NCI-H446 (cell line): ENCODE results near the gene AP2A1.

ENCODE experiments used
- DNase-seq, 2 experiments: peaks; one replicate each; lab custom pipeline; 2025; lab: John Stamatoyannopoulos, UW

The AP2A1 gene

DNA sequence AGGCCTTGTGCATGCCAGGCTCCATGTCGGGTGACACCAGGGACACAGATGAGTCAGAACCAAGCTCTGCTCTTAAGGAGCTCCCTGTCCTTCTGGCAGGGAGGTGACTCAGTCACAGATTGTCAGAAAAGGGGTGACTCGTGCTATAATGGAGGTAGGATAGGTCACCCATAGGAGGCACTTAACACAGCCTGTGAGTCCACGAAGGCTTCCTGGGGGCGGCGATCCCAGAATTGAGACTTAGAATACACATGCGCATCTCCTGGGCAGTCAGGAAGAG, 26.7 kb downstream of the AP2A1 start:
- no peak for DNase-seq

- DNase-seq = no peak
Observed at GRCh38 chr19:49795615-49796014, 28.8 kb downstream of the AP2A1 start.

DNA sequence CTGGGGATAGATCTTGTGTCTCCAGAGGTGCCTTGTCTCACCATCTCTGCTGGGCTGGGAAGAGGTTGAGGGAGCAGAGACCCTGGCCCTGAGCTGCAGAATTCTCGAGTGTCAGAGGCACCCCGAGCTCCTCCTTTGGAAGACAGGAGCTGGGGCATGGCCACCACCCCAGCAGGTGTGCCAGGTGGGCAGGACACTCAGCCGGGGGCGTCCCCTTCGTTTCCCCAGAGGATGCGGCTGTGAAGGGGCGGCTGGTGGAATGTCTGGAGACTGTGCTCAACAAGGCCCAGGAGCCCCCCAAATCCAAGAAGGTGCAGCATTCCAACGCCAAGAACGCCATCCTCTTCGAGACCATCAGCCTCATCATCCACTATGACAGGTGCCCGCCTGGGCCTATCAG, 31.8 kb downstream of the AP2A1 start:
- no peak for DNase-seq

DNA sequence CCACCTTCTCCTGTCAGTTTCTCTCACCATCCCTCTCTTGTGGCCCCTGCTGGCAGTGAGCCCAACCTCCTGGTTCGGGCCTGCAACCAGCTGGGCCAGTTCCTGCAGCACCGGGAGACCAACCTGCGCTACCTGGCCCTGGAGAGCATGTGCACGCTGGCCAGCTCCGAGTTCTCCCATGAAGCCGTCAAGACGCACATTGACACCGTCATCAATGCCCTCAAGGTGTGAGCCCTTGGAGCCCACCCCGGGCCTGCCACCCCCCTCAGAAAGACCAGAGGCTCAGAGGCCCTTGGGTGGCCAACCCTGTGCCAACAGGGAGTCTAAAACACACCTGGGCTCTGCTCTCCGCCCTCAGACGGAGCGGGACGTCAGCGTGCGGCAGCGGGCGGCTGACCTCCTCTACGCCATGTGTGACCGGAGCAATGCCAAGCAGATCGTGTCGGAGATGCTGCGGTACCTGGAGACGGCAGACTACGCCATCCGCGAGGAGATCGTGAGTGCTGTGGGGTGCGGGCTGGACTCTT, 32.5 kb downstream of the AP2A1 start:
- no peak for DNase-seq

DNA sequence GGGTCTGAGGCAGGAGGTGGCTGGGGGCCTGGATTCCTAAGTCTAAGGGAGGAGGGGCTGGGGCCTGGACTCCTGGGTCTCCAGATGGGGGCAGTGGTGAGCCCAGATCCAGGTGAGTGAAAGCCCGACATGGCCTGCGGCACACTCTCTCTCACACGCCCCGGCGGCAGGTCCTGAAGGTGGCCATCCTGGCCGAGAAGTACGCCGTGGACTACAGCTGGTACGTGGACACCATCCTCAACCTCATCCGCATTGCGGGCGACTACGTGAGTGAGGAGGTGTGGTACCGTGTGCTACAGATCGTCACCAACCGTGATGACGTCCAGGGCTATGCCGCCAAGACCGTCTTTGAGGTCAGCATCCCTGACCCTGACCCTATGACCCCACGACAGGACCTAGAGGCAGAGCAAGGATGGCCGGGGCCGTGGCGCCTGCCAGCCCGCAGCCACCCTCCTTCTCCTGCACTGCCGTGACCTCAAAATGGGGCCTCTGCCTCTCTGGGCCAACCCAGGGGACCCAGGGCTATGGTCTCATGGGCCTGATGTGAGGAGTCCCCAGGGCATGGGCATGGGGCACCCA, 33.1 kb downstream of the AP2A1 start:
- DNase-seq = no peak

DNA sequence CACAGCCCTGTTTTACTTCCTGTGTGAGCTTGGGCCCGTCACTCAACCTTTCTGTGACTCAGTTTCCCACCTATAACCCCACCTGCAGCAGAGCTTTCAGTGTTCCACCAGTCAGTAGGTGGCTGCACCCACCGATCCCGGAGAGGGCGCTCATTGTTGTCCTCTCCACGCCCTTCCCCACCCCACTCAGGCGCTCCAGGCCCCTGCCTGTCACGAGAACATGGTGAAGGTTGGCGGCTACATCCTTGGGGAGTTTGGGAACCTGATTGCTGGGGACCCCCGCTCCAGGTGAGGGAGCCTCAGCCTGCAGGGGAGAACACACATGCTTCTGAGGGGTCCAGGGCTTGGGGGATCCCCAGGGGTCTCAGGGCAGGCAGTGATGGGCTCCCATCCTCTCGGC, 34.0 kb downstream of the AP2A1 start:
- no peak for DNase-seq

GRCh38 chr19:49801401-49801888, 34.6 kb downstream of the AP2A1 start:
- no peak for DNase-seq

GRCh38 chr19:49801966-49802661, 35.3 kb downstream of the AP2A1 start:
- peak; percentile 31 to 79 for DNase-seq

DNA sequence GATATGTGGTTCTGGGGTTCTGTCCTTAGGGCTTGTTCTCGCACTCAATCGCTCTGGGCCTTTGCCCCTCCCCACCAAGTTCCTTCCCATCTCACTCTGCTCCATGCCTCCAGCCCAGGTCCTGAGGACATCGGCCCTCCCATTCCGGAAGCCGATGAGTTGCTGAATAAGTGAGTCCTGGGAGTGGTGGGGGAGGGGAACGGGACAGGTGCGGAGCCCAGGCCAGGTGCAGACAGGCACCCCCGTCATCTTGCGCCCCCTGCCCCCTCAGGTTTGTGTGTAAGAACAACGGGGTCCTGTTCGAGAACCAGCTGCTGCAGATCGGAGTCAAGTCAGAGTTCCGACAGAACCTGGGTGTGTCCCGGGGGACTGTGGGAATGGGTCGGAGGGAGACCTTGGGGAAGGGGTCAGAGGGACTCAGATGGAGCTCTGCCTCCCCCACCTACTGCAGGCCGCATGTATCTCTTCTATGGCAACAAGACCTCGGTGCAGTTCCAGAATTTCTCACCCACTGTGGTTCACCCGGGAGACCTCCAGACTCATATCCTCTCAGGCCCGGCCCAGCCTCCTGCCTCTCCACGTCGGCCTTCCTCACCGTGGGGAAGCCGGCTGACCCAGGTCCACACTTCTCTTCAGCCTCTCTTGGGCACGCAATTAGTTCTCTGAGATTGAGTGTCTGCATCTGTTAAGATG, 36.2 kb downstream of the AP2A1 start:
- no peak for DNase-seq

GRCh38 chr19:49803529-49803856, 36.7 kb downstream of the AP2A1 start:
- DNase-seq = no peak

DNA sequence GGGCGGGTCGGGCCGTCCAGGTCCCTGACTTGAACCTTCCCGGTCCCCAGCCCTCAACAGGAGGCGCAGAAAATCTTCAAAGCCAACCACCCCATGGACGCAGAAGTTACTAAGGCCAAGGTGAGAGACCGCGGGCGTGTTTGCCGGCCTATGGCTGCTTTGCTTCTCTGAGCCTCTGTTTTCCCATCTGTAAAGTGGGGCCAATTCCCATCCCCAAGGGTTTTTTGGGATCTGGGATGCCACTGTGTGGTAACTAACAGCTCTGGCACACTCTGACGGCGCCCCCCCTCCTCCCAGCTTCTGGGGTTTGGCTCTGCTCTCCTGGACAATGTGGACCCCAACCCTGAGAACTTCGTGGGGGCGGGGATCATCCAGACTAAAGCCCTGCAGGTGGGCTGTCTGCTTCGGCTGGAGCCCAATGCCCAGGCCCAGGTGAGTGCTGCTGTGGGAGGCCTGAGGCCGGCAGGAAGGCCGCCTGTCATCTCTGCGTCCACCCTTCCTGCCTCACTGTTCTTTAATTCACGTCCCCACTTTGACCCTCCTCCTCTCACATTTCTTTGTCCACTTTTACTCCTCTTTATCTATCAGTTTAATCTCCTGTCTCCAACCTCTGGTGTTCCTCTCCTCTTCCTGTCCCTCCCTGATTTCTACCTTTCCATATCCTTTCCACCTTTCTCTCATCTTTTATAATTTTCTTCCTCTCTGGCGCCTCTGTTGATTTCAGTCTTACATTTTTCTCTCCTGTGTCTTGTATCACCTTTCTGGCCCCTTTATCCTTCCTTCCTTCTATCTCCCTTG, 39.2 kb downstream of the AP2A1 start:
- no peak for DNase-seq

DNA sequence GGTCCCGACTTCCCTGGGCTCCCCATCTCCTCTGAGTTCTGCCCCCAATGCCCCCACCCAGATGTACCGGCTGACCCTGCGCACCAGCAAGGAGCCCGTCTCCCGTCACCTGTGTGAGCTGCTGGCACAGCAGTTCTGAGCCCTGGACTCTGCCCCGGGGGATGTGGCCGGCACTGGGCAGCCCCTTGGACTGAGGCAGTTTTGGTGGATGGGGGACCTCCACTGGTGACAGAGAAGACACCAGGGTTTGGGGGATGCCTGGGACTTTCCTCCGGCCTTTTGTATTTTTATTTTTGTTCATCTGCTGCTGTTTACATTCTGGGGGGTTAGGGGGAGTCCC, 39.8 kb downstream of the AP2A1 start:
- DNase-seq = no peak

GRCh38 chr19:49807058-49807903, 40.5 kb downstream of the AP2A1 start:
- no peak for DNase-seq

- DNase-seq = no peak
Observed at GRCh38 chr19:49807904-49808675, 41.3 kb downstream of the AP2A1 start.

GRCh38 chr19:49808711-49809159, 41.9 kb downstream of the AP2A1 start:
- no peak for DNase-seq

GRCh38 chr19:49809160-49809940, 42.5 kb downstream of the AP2A1 start:
- no peak for DNase-seq

GRCh38 chr19:49809941-49810389, 43.2 kb downstream of the AP2A1 start:
- no peak for DNase-seq

- no peak for DNase-seq
Observed at GRCh38 chr19:49811328-49811727, 44.5 kb downstream of the AP2A1 start.

GRCh38 chr19:49812452-49812996, 45.7 kb downstream of the AP2A1 start:
- DNase-seq = no peak
